ENCODE measurements around the gene CDHR5. TPM values are rescaled to one million over a fixed set of nuclear protein-coding genes. Genes with fewer than 3 reads are reported as not detected.

The CDHR5 gene
- total RNA-seq, 1 donor from 2014 or later: not detected

DNA sequence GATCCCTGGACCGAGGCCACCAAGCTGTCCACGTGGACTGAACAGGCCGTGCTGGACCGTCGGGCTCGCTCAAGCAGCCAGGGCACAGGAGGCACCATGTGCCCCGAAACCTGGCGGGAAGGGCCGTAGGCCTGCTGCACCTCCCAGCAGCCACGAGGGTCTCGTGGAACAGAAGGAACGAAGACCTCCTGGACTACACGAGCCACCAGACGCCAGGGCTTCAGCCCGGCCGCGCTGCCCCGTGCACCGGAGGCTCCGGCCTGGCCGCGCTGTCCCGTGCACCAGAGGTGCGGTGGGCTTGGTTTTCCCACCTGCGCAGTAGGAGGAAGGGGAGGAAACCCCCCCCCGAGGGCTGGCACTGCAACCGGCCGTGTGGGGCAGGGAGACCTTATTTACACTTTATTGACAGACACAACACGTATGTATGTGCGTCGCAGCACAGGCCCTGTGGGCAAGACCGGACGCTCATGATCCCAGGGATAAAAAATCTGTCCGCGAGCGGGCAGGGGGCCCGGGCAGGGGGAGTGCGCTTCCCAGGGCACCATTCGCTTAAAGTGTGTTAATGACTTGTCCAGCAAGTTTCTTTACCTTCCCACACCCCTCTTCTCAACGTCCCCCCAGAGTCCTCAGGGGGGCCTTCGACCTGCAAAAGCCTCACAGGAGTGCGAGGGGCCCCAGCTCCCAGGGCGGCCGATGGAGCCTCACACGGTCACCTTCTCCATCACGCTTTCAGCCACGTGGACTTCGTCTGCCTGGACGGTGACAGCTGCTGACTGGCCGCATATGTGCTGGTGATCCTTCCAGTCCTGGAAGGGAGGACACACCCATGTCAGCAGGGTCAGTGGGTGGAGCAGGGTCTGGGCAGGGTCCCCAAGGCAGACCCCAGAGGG is 19.3 kb upstream of the CDHR5 start:
- intact Hi-C loops (cut with micrococcal nuclease): no loop called here

GRCh38 chr11:643366-643765 is 18.6 kb upstream of the CDHR5 start:
- intact Hi-C loops (cut with micrococcal nuclease): no loop called here

- intact Hi-C loops (cut with micrococcal nuclease): no loop called here
Observed at GRCh38 chr11:641806-642370, 17.1 kb upstream of the CDHR5 start.

- intact Hi-C loops (cut with micrococcal nuclease): no loop called here
Observed at GRCh38 chr11:640021-640706, 15.4 kb upstream of the CDHR5 start.

DNA sequence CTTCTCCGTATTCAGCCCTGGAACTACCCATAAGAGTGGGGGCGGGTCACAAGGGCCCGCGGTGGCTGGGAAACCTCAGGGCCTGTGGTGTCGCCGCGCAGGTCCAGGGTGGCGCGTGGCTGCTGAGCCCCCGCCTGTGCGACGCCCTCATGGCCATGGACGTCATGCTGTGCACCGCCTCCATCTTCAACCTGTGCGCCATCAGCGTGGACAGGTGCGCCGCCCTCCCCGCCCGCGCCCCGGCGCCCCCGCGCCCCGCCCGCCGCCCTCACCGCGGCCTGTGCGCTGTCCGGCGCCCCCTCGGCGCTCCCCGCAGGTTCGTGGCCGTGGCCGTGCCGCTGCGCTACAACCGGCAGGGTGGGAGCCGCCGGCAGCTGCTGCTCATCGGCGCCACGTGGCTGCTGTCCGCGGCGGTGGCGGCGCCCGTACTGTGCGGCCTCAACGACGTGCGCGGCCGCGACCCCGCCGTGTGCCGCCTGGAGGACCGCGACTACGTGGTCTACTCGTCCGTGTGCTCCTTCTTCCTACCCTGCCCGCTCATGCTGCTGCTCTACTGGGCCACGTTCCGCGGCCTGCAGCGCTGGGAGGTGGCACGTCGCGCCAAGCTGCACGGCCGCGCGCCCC is 14.7 kb upstream of the CDHR5 start:
- intact Hi-C loops (cut with micrococcal nuclease): no loop called here

GRCh38 chr11:638631-639331 is 14.0 kb upstream of the CDHR5 start:
- intact Hi-C loops (cut with micrococcal nuclease): no loop called here

DNA sequence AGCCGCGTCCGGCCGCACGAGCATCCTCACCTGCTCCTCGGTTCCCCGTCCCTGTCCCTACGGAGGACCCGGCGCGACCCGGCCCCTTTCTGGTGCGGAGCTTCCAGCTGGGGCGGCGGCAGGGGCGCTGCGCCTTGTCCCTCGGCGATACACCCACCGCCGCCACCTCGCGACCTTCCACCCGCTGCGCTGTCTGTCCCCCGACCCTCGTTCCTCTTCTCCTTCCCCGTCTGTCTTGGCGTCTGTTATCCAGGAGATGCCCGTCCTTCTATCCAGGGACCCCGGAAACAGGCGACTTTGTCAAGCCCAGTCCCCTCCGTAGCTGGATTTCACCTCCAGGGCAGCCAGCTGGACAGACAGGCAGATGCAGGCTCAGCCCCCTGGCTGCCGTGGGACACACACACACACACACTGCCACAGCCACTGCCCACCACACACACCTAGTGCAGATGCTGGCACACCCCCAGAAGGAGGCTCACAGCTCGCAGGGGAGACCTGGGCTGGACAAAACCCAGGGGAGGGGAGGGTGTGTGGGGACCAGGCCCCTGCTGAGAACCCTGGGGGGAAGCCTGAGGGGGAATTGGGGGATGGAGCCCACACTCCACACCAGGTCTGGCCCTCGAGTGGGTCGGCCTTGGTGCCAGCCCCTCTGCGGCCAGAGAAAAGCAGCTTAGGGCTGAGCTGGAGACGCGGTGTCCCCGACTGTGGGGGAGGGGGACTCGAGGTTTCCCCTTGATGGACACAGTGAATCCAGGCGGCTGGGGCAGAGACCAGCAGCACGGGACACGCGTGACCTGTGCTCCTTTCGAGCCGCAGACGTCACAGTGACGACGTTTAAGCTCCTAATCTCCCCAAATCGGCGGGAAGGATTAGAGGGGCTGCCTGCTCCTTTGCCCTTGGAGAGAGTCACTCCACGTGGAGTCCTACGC is 13.1 kb upstream of the CDHR5 start:
- intact Hi-C loops (cut with micrococcal nuclease): no loop called here

GRCh38 chr11:637333-637592 is 12.5 kb upstream of the CDHR5 start:
- intact Hi-C loops (cut with micrococcal nuclease): no loop called here

- intact Hi-C loops (cut with micrococcal nuclease): no loop called here
Observed at GRCh38 chr11:636511-637332, 12.0 kb upstream of the CDHR5 start, which contains the start of gene DRD4. TSS of gene DRD4 (plus strand) at chr11:637269. CDS start at chr11:637305, 36 bp downstream.

- intact Hi-C loops (cut with micrococcal nuclease): no loop called here
Observed at GRCh38 chr11:635945-636510, 11.3 kb upstream of the CDHR5 start.

- intact Hi-C loops (cut with micrococcal nuclease): no loop called here
Observed at GRCh38 chr11:630871-631270, 6.1 kb upstream of the CDHR5 start.

GRCh38 chr11:629237-629583 is 4.5 kb upstream of the CDHR5 start:
- intact Hi-C loops (cut with micrococcal nuclease): no loop called here

DNA sequence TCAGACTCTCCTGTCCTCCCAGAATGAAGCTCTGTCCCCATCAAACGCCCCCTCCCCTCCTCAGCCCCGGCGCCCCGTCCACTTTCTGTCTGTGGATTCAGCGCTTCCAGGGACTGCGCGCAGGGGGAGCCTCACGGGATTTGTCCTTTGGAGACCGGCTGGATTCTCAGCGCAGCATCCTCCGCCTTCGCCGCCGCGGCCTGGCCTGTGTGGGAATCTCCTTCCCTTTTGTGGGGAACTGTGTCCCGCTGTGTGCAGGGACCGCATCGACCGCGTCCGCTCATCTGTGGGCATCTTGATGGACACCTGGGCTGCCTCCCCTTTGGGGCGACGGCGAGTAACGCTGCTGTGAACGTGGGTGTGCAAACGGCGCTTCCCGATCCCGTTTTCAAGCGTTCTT is 3.3 kb upstream of the CDHR5 start:
- intact Hi-C loops (cut with micrococcal nuclease): no loop called here

- intact Hi-C loops (cut with micrococcal nuclease): no loop called here
Observed at GRCh38 chr11:627308-627576, 2.5 kb upstream of the CDHR5 start.

DNA sequence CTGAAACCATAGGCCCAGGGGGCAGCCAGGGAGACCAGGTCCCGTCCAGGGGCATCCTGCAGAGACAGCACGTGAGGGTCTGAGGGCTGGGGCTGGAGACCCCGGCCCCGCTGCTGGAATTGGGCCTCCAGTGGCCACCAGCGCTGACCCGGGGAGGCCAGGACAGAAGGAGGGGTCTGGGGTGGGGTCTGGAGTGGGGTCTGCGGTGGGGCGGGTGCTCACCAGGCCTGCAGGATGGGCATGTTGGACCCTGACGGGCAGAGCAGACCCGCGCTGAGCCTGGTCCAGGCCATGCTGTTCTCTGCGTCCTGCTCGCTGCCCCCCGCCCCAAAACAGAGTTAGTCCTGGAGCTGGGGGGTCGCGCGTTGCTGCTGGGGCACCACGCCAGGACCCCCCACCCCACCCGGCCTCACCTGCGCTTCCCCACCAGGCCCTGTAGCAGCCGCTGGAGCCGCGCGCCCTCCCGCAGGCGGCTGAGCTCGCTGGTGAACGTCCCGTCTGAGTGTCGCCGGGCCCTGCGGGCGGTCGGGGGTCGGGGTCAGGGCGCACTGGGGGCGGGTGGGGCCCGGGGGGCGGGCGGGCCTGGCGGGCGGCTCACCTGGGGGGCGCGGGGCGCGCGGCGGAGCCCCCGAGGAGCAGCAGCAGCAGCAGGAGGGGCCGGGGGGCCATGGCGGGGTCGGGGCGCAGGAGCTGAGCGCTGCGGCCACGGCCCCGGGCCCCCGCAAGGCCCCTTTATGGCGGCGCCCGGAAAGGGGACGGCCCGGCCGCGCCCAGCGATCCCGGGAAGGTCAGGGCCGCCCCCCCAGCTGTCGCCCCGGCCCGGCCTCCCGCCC is 1.9 kb upstream of the CDHR5 start, which contains the start of gene SCT:
Gene SCT (minus strand): TSS at position 707 of the 833 bp plus-strand sequence. CDS start 38 bp downstream, at position 669.
- intact Hi-C loops (cut with micrococcal nuclease): no loop called here

- intact Hi-C loops (cut with micrococcal nuclease): no loop called here
Observed at GRCh38 chr11:625636-626268, 997 bp upstream of the CDHR5 start.

GRCh38 chr11:623999-624704 is 603 bp downstream of the CDHR5 start:
- intact Hi-C loops (cut with micrococcal nuclease): no loop called here
